Peyer's patch (tissue), 4 donors: ENCODE results near the gene CA10.

Experiments
- CTCF ChIP-seq, 6 experiments: fragments of 450-650 bp in 4 of 6; fragments of 200-600 bp in 2 of 6; sonication (generic) in 1 of 6; IDR thresholded peaks; one replicate each; pipeline ENCODE4 v1.5.1; 2017 to 2019; ENCODE audit warnings: antibody characterized with exemption in 6 of 6, mild to moderate bottlenecking in 3 of 6, moderate library complexity in 1 of 6
- POLR2A ChIP-seq, 2 donors: fragments of 450-650 bp; IDR thresholded peaks; one replicate each; pipeline ENCODE4 v1.5.1; 2017; ENCODE audit warnings: antibody characterized with exemption in 2 of 2, mild to moderate bottlenecking in 2 of 2, moderate library complexity in 2 of 2

GRCh38 chr17:51702963-51703360, 455.6 kb downstream of the CA10 start:
- TF ChIP-seq CTCF (IDR thresholded peaks at IDR 0.05) (no peak), POLR2A (IDR thresholded peaks at IDR 0.05) (no peak)
